Adipocyte (in vitro differentiated cells): Measurements from ENCODE around the gene USB1.

Source experiments
- DNase-seq: peaks from one replicate; pipeline ENCODE4 v3.0.0-alpha.2; 2015; ENCODE audit warnings: low read depth
- H3K27me3 ChIP-seq: replicated peaks from 2 replicates; pipeline ENCODE4 v1.7.0; 2013; ENCODE audit warnings: mild to moderate bottlenecking, low read length, moderate library complexity; ENCODE audit not compliant: control insufficient read depth, insufficient read depth
- H3K36me3 ChIP-seq: 2 replicates; pipeline ENCODE4 v1.7.0; 2013; ENCODE audit warnings: low read length, mild to moderate bottlenecking, moderate library complexity; ENCODE audit not compliant: control insufficient read depth, insufficient read depth, severe bottlenecking
- H3K4me1 ChIP-seq: 2 replicates; pipeline ENCODE4 v1.7.0; 2013; ENCODE audit warnings: mild to moderate bottlenecking, low read length, moderate library complexity; ENCODE audit not compliant: control insufficient read depth, insufficient read depth
- H3K4me3 ChIP-seq: 2 replicates; pipeline ENCODE4 v1.7.0; 2013; ENCODE audit warnings: mild to moderate bottlenecking, low read length, moderate library complexity
- H3K9ac ChIP-seq: 2 replicates; pipeline ENCODE4 v1.7.0; 2013; ENCODE audit warnings: mild to moderate bottlenecking, low read length, moderate library complexity
- H3K9me3 ChIP-seq: 2 replicates; pipeline ENCODE4 v1.7.0; 2013; ENCODE audit warnings: mild to moderate bottlenecking, low read length, moderate library complexity; ENCODE audit not compliant: control insufficient read depth

Gene USB1

DNA sequence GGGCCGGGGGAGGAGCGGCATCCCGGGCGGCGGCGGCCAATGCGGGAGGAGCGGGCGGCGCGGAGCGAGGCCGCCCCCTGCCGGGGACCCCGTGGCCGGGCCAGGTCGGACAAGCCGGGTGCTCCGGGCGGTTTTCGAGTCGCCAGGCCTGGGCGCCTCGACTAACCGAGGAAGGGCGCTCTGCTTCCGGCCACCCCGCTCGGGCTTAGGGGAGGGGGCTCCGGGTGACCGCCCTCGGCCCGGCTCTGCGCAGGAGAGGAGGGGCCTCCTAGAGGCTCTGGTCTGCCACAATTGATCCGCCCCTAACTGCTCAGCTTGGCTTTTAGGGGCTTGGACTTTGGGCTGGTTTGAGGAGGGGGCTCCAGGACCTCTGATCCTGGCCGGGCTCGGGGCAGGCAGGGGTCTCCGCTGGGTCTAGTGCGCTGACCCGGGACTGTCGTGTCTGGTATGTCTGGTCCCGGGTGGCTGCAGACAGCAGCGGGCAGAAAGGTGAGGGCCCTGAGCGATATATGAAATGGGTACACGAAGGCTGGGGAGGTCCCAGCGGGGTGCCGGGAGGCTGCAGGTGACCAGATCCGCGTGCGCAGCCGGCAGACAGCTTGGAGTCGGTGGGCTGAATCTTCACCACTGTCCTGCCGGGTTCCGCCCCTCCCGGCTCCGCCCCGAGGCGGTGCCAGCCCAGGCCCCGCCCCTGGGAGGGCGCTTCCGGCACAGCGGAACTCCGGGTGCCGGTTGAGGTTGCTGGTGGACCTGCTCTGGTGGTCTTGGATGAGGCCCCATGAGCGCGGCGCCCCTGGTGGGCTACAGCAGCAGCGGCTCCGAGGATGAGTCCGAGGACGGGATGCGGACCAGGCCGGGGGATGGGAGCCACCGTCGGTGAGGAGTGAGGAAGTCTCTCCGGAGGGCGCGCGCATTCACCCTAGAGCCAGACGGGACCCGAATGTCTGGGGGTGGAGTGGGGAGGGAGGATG lies at the start of gene USB1:
USB1 (plus strand) TSS at position 702 of the 971 bp plus-strand sequence; CDS start at position 779, 77 bp downstream.
- H3K9me3 ChIP-seq, result no peaks in the 10 kb centered on the region
- peak within 1 kb of the TSS; percentile 91 for H3K9ac ChIP-seq
- peaks cover 23% of the 10 kb centered on the region for H3K4me1 ChIP-seq
- H3K4me3 ChIP-seq, result peak within 1 kb of the TSS; percentile 94
- no peaks in the 10 kb centered on the region for H3K27me3 ChIP-seq
- peaks cover 32% of the 10 kb centered on the region for H3K36me3 ChIP-seq
- peak; percentile 94 for DNase-seq

DNA sequence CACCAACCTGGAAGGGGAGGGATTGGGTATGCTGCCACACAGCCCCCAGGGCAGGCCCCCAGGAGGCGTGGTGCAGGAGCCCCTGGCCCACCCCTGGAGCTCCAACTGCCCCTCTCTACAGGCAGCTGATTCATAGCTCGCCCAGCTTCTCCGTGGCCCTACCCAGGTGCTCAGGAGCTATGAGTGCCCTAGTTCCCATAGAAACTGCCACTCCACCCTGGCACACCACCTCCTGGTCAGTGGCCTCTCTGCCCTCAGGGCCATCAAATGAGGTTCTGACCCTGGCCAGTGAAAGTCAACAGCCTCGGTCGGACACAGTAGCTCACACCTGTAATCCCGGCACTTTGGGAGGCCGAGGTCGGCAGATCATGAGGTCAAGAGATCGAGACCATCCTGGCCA lies 48.3 kb upstream of the USB1 start:
- Histone ChIP-seq H3K36me3 (no peaks in the 10 kb centered on the region), H3K9me3 (peaks cover 4% of the 10 kb centered on the region), H3K9ac (no peak overlapping the region), H3K27me3 (peaks cover 82% of the 10 kb centered on the region), H3K4me1 (no peaks in the 10 kb centered on the region), H3K4me3 (no peak overlapping the region)
- DNase-seq, result no peak

- peaks cover 4% of the 10 kb centered on the region for H3K9me3 ChIP-seq
- no peak overlapping the region for H3K4me3 ChIP-seq
- no peak overlapping the region for H3K9ac ChIP-seq
- H3K27me3 ChIP-seq, result peaks cover 77% of the 10 kb centered on the region
- no peaks in the 10 kb centered on the region for H3K4me1 ChIP-seq
- no peaks in the 10 kb centered on the region for H3K36me3 ChIP-seq
- no peak for DNase-seq
Measured at GRCh38 chr16:57953857-57954256, 47.4 kb upstream of the USB1 start.

- Histone ChIP-seq H3K4me3 (no peak overlapping the region), H3K9me3 (no peaks in the 10 kb centered on the region), H3K4me1 (no peaks in the 10 kb centered on the region), H3K9ac (no peak overlapping the region), H3K36me3 (no peaks in the 10 kb centered on the region), H3K27me3 (peaks cover 73% of the 10 kb centered on the region)
- no peak for DNase-seq
Measured at GRCh38 chr16:57955572-57956188, 45.5 kb upstream of the USB1 start.

GRCh38 chr16:57956270-57956808 lies 44.9 kb upstream of the USB1 start:
- Histone ChIP-seq H3K36me3 (no peaks in the 10 kb centered on the region), H3K27me3 (peaks cover 74% of the 10 kb centered on the region), H3K4me3 (no peak overlapping the region), H3K9me3 (no peaks in the 10 kb centered on the region), H3K9ac (no peak overlapping the region), H3K4me1 (no peaks in the 10 kb centered on the region)
- DNase-seq, result no peak

- no peak for DNase-seq
- Histone ChIP-seq H3K27me3 (peaks cover 75% of the 10 kb centered on the region), H3K4me1 (no peaks in the 10 kb centered on the region), H3K4me3 (no peak overlapping the region), H3K9me3 (no peaks in the 10 kb centered on the region), H3K36me3 (no peaks in the 10 kb centered on the region), H3K9ac (no peak overlapping the region)
Measured at GRCh38 chr16:57956924-57957672, 44.1 kb upstream of the USB1 start.

DNA sequence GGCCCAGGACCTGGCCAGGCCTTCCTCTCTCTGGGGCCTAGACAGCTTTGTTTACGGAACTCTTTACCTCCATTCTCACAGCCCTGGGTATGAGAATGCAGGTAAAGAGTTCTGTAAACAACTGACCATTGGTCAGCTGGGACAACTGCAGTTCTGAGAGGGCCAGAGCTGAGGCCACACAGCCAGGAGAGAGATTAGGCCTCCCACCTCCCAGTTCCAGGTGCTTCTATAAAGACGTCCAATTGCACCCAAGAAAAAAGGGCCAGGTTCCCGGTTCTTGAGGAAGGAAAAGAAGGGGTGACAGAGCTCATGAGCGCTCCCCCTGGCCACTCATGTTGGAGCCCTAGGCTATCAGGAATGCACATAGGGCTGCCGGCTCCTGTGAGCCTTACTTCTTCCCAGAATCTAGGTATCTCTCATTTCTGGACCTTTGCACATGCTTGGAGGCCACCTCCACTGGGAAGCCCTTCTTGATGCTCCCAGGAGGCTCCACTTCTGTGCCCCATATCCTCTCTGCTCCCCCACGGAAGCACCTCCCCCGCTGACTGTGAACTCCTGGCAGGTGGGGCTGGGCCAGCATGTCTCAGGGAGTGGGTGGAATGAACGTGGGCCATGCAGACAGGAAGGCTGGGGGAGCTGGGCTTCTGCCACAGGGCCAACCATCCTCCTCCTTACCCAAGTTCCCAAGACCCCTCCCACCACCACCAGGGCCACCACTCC lies 43.4 kb upstream of the USB1 start:
- Histone ChIP-seq H3K36me3 (no peaks in the 10 kb centered on the region), H3K27me3 (peaks cover 79% of the 10 kb centered on the region), H3K4me1 (no peaks in the 10 kb centered on the region), H3K4me3 (no peak overlapping the region), H3K9me3 (no peaks in the 10 kb centered on the region), H3K9ac (no peak overlapping the region)
- no peak for DNase-seq

DNA sequence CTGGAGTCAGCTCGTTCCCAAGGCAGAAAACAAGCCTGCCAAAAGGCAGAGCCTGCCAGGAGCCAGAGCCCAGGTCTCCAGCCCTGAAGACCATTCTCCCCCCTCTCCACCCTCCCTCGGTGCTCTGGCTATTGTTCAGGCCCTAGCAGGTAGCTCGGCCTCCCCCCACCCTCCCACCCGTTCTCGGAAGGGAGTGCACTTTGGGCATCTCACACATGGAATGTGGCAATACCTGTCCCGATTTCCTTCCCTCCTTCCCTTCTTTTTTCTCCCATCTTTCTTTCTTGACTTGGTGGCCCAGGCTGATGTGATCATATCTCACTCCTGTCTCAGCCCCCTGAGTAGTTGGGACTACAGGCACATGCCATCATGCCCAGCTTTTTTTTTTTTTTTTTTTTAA lies 42.7 kb upstream of the USB1 start:
- Histone ChIP-seq H3K4me3 (no peak overlapping the region), H3K9ac (no peak overlapping the region), H3K9me3 (no peaks in the 10 kb centered on the region), H3K36me3 (no peaks in the 10 kb centered on the region), H3K27me3 (peaks cover 83% of the 10 kb centered on the region), H3K4me1 (no peaks in the 10 kb centered on the region)
- no peak for DNase-seq

DNA sequence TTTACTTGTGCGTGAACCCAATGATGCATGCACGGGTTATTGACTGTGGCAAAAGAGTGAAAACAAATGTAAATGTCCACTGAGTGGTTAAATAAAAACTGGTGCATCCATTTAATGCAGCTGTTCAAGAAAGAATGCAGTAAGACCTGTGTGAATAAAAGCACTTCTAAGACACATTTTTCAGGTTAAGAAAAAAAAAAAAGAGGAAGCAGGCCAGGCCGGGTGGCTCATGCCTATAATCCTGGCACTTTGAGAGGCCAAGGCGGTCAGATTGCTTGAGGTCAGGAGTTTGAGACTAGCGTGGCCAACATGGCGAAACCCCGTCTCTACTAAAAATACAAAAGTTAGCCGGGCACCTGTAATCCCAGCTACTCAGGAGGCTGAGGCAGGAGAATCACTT lies 42.1 kb upstream of the USB1 start:
- Histone ChIP-seq H3K4me3 (no peak overlapping the region), H3K36me3 (no peaks in the 10 kb centered on the region), H3K27me3 (peaks cover 82% of the 10 kb centered on the region), H3K4me1 (no peaks in the 10 kb centered on the region), H3K9me3 (no peaks in the 10 kb centered on the region), H3K9ac (no peak overlapping the region)
- no peak for DNase-seq

- Histone ChIP-seq H3K4me3 (no peak overlapping the region), H3K27me3 (peaks cover 79% of the 10 kb centered on the region), H3K4me1 (no peaks in the 10 kb centered on the region), H3K36me3 (no peaks in the 10 kb centered on the region), H3K9me3 (no peaks in the 10 kb centered on the region), H3K9ac (no peak overlapping the region)
- DNase-seq, result no peak
Measured at GRCh38 chr16:57959804-57960203, 41.4 kb upstream of the USB1 start.
